ENCODE data around the gene KRT86.
"Not testable (repeated sequence)": the region's sequence is repeated elsewhere in the genome, so short reads cannot be mapped to it uniquely, and the experiment has no call there.

Gene KRT86

DNA sequence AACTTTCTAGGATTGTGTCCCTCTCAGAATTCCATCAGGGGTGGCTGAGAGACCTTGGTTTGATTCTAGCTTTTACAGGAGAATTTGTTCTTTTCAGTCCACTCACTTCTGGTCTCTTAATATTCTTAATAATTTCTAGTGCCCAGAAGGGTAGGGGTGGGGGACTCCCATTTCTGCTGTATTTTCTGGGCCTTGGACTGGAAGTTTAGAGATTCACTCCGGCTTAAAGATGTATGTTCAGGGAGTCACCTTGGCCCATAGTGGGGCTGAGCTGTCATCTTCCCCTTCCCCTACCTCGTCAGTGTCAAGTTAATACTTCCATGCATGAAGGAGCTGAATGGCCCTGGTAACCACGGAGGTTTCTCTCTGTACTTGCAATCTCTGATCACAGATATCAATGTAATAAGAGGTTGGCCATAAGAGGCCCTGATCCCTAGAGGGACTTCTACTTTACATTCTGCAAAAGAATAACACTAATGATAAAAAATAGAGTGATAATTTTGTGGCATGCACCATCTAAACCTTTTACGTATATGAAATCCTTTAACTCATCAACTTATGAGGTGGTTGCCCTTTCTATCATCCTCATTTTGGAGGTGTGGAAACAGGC lies 10.2 kb downstream of the KRT86 start:
- H3K4me3 ChIP-seq (ENCODE audit: low read depth, low read length), result no peak overlapping the region
- no peak for DNase-seq (ENCODE audit: low read depth)
- TF ChIP-seq, protein P1, sequence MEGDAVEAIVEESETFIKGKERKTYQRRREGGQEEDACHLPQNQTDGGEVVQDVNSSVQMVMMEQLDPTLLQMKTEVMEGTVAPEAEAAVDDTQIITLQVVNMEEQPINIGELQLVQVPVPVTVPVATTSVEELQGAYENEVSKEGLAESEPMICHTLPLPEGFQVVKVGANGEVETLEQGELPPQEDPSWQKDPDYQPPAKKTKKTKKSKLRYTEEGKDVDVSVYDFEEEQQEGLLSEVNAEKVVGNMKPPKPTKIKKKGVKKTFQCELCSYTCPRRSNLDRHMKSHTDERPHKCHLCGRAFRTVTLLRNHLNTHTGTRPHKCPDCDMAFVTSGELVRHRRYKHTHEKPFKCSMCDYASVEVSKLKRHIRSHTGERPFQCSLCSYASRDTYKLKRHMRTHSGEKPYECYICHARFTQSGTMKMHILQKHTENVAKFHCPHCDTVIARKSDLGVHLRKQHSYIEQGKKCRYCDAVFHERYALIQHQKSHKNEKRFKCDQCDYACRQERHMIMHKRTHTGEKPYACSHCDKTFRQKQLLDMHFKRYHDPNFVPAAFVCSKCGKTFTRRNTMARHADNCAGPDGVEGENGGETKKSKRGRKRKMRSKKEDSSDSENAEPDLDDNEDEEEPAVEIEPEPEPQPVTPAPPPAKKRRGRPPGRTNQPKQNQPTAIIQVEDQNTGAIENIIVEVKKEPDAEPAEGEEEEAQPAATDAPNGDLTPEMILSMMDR (conservative IDR thresholded peaks at IDR 0.05; ENCODE audit: low read depth, low read length), result no peak

DNA sequence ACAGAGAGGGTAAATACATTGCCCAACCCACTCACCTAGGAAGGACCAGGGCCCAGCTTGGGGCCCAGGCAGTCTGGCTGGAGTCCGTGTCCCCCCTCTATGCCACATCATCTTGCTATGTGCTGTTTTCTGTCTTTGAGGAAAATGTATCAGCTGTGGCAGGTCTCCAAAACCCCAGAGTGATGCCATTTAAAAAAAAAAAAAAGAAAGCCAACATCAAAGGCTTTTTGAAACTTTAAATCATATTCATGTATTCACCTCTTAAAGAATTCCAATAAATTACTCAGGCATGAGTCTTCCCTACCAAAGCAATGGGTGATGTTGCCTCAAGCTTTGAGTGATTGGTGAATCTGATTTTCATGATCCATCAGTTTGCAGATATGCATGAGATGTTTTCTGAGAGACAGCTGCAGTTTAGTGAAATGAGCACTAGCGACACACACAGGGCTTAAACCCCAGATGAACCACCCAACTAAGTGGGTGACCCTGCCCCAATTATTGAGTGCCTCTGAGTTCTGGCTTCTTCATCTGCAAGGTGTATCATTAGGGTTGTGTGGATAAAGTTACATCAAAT lies 10.8 kb downstream of the KRT86 start:
- no peak overlapping the region for H3K4me3 ChIP-seq (ENCODE audit: low read depth, low read length)
- DNase-seq (ENCODE audit: low read depth), result no peak
- TF ChIP-seq, protein P1 (conservative IDR thresholded peaks at IDR 0.05; ENCODE audit: low read depth, low read length), result no peak

DNA sequence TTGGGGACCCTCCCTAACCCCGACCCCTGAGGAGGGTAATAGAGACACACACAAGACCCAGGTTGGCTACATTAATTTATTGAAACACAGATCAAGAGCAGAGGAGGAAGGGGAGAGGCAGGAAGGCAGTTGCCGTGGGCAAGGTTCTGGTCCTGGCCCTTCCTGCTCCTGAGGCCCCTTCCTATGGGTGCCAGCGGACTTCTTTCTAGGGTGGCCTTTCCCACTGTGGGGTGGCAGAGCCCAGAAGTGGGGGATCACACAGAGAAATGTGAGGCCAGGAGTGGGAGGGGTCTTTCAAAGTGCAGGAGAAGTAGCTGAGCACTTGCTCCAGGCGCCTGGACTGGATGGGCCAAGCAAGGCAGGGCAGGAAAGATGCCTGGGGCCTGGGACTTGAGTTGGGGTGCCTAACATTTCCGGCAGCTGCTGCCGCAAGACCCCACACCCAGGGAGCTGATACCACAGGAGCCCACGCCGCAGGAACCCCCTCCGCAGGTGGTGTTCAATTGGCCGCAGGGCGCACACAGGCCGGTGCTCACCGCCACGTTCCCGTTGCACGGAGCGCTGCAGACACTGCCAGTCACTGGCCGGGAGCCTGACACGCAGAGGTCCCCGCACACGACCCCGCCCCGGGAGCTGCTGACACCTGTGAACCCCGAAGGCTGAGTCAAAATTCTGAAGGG lies 11.5 kb downstream of the KRT86 start:
- TF ChIP-seq, protein P1 (conservative IDR thresholded peaks at IDR 0.05; ENCODE audit: low read depth, low read length), result no peak
- DNase-seq (ENCODE audit: low read depth), result no peak
- H3K4me3 ChIP-seq (ENCODE audit: low read depth, low read length), result no peak overlapping the region

DNA sequence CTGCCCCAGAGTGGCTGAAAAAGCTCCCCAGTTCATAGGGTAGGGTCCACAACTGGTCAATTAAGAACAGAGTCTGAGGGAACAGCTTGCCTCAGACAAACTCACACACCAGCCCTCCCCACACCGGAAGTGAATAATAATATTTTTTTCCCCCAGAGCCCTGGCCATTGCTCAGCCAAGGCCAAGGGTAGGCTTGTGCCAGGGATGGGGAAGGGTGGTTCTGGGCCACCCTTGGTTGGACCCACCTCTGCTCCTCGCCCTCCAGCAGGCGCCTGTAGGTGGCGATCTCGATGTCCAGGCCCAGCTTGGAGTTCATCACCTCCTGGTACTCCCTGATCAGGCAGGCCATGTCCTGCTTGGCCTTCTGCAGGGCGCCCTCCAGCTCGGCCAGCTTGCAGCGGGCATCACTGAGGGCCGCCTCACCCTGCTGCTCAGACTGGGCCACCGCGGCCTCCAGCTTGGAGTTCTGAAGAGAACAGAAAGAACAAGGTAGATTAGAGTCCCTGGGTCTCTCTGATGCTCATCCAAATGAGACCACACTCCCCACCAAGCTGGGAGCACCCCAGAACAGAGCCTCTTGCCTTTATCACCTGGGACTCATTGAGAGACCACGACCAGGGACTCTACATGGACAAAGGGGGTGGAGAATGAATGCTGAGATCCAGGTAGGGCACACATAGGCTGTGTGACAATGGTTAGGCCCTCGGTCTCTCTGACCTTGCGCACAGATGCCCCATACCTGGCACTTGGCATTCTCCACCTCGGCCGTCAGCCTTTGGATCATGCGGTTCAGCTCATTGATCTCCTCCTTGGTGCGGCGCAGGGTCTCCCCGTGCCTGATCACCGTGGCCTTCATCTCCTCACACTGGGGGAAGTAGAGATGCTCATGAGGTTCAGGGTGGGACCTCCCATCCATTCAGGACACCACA lies 12.7 kb downstream of the KRT86 start:
- TF ChIP-seq, protein P1 (conservative IDR thresholded peaks at IDR 0.05; ENCODE audit: low read depth, low read length), result peak; percentile 13
- not testable (repeated sequence) for DNase-seq (ENCODE audit: low read depth); H3K4me3 ChIP-seq (ENCODE audit: low read depth, low read length)

DNA sequence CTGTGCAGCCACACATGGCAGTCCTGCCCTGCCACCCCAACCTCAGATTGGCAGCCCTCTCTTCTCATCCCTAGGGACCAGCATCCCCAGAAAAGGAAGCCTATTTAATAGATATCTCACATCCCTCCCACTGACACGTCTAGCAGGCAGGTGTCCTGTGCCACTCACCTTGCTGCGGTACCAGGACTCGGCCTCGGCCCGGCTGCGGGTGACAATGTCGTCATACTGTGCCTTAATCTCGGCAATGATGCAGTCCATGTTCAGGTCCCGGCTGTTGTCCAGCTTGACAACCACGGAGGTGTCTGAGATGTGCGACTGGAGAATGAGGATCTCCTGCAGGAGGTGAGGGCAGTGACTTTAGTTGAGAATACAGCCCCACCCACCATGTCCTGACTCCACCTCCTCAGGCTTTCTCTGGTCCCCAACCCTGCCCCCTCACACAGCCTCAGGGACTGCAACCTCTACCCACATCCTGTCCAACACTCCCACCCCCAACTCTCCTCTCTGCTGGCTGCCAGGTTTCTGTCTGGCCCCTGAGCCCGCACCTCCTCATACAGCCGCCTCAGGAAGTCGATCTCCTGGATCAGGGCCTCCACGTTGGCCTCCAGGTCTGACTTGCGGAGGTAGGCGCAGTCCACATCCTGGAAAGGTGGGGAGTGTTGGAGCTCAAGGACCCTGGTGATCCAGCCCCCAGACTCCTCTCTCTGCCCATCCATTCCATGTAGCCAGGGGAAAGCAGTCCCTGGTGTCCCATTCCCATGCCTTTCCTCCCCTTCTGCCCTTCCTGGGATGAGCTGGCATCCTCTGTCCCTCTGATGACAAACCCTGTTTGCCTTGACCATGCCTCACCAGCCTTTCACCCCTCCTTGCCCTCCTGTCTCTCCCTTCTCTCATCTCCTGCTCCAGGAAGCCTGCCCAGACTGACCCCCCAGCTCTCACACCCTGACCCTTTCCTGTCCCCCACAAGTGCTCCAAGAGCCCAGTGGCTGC lies 13.7 kb downstream of the KRT86 start:
- H3K4me3 ChIP-seq (ENCODE audit: low read depth, low read length); DNase-seq (ENCODE audit: low read depth): not testable (repeated sequence)

DNA sequence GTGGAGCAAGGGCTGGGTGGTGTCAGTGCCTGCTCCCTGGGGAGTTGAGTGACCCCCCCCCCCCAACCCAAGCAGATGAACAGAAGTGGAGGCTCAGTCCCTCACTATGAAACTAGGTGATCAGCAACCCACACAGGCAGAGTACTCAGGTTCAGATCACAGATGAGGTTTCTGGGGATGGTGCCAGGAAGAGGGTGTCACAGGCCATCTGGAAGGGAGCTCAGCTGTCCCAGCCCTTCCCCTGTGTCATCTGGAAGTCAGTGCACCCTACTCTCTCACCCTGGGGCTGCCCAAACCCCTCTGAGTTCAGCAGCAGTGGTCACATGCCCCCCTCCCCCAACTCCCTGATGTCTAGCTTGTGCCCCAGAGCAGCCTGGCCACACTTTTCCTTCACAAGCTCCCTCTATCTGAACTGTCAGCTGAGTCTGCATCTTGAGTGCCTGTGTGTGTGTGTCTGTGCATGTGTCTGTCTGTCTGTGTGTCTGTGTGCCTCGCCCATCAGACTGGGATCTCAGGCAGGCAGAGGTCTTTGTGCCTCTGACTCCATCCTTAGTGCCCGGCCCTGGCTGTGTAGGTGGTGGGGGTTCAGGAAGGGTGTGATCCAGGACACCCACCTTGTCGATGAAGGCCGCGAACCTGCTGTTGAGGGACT lies 16.2 kb downstream of the KRT86 start:
- DNase-seq (ENCODE audit: low read depth); H3K4me3 ChIP-seq (ENCODE audit: low read depth, low read length): not testable (repeated sequence)

All from choroid plexus epithelial cell (primary cell).